Hepatic stellate cell (primary cell): ENCODE results near the gene EEF1A1.

Source experiments
- DNase-seq: peaks from one replicate; pipeline ENCODE4 v3.0.0; 2011; ENCODE audit warnings: low spot score

The EEF1A1 gene

GRCh38 chr6:73505142-73505541, 15.7 kb downstream of the EEF1A1 start:
- DNase-seq: no peak

GRCh38 chr6:73504160-73504559, 16.7 kb downstream of the EEF1A1 start:
- DNase-seq: no peak

- DNase-seq: no peak
Measured at GRCh38 chr6:73503027-73503772, 17.6 kb downstream of the EEF1A1 start.

GRCh38 chr6:73497915-73498314, 22.9 kb downstream of the EEF1A1 start:
- no peak for DNase-seq

GRCh38 chr6:73491377-73491776, 29.5 kb downstream of the EEF1A1 start:
- DNase-seq: no peak

- DNase-seq: no peak
Measured at GRCh38 chr6:73487473-73487872, 33.4 kb downstream of the EEF1A1 start.

GRCh38 chr6:73484438-73484837, 36.4 kb downstream of the EEF1A1 start:
- DNase-seq: no peak

- DNase-seq: no peak
Measured at GRCh38 chr6:73481969-73482368, 38.9 kb downstream of the EEF1A1 start.

GRCh38 chr6:73477407-73477806, 43.4 kb downstream of the EEF1A1 start:
- no peak for DNase-seq

- DNase-seq: no peak
Measured at GRCh38 chr6:73476723-73477122, 44.1 kb downstream of the EEF1A1 start.

GRCh38 chr6:73471686-73472290, 49.0 kb downstream of the EEF1A1 start:
- no peak for DNase-seq
